SK-N-SH treated with all-trans-retinoic acid at 6 μM for 48 hours (cell line): ENCODE measurements around the gene GSG1L.

Experiments
- RARB ChIP-seq: fragments of 250-450 bp; sonication (Bioruptor Pico); IDR thresholded peaks from 2 replicates; pipeline ENCODE4 v1.8.0; 2021; ENCODE audit warnings: mild to moderate bottlenecking, moderate library complexity
- TCF4 ChIP-seq: fragments of 250-450 bp; sonication (Bioruptor Pico); IDR thresholded peaks from 2 replicates; pipeline ENCODE4 v1.8.0; 2021; ENCODE audit warnings: mild to moderate bottlenecking, moderate library complexity, borderline replicate concordance
- ZC3H10 ChIP-seq: fragments of 250-450 bp; sonication (Bioruptor Pico); IDR thresholded peaks from 2 replicates; pipeline ENCODE4 v1.5.1; 2021; ENCODE audit warnings: mild to moderate bottlenecking, moderate library complexity
- ZFP3 ChIP-seq: fragments of 250-450 bp; sonication (Bioruptor Pico); IDR thresholded peaks from 2 replicates; pipeline ENCODE4 v1.5.0; 2020; ENCODE audit warnings: mild to moderate bottlenecking, moderate library complexity
- ZFP30 ChIP-seq: fragments of 450-650 bp; formaldehyde crosslinking; IDR thresholded peaks from 2 replicates; pipeline ENCODE4 v1.5.0; 2022; ENCODE audit warnings: mild to moderate bottlenecking, moderate library complexity
- TF ChIP-seq, protein P1 (sequence below): fragments of 250-450 bp; sonication (Bioruptor Pico); IDR thresholded peaks from 2 replicates; pipeline ENCODE4 v1.8.0; 2020; ENCODE audit warnings: mild to moderate bottlenecking, moderate library complexity, borderline replicate concordance
- TF ChIP-seq, protein P2 (sequence below): fragments of 250-450 bp; sonication (Bioruptor Pico); IDR thresholded peaks from 2 replicates; pipeline ENCODE4 v1.5.1; 2020; ENCODE audit warnings: low read depth, mild to moderate bottlenecking, moderate library complexity

- TF ChIP-seq, protein P1, sequence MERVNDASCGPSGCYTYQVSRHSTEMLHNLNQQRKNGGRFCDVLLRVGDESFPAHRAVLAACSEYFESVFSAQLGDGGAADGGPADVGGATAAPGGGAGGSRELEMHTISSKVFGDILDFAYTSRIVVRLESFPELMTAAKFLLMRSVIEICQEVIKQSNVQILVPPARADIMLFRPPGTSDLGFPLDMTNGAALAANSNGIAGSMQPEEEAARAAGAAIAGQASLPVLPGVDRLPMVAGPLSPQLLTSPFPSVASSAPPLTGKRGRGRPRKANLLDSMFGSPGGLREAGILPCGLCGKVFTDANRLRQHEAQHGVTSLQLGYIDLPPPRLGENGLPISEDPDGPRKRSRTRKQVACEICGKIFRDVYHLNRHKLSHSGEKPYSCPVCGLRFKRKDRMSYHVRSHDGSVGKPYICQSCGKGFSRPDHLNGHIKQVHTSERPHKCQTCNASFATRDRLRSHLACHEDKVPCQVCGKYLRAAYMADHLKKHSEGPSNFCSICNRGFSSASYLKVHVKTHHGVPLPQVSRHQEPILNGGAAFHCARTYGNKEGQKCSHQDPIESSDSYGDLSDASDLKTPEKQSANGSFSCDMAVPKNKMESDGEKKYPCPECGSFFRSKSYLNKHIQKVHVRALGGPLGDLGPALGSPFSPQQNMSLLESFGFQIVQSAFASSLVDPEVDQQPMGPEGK: no peak
- TF ChIP-seq TCF4 (CRISPR knock-in tag) (no peak), RARB (CRISPR knock-in tag) (no peak), ZC3H10 (no peak), ZFP30 (CRISPR knock-in tag) (no peak), ZFP3 (CRISPR knock-in tag) (no peak)
- TF ChIP-seq, protein P2, sequence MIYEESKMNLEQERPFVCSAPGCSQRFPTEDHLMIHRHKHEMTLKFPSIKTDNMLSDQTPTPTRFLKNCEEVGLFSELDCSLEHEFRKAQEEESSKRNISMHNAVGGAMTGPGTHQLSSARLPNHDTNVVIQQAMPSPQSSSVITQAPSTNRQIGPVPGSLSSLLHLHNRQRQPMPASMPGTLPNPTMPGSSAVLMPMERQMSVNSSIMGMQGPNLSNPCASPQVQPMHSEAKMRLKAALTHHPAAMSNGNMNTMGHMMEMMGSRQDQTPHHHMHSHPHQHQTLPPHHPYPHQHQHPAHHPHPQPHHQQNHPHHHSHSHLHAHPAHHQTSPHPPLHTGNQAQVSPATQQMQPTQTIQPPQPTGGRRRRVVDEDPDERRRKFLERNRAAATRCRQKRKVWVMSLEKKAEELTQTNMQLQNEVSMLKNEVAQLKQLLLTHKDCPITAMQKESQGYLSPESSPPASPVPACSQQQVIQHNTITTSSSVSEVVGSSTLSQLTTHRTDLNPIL (CRISPR knock-in tag): no peak
Measured at GRCh38 chr16:27967169-27967568, 96.3 kb downstream of the GSG1L start.
